HG03558 (cell line): ENCODE results near the gene RANBP10.
"Not testable (repeated sequence)": the region's sequence is repeated elsewhere in the genome, so short reads cannot be mapped to it uniquely, and the experiment has no call there.

Experiments
- ATAC-seq: cut with Tn5 transposase; IDR thresholded peaks from one replicate; pipeline ENCODE4 v1.9.1; 2021; ENCODE audit warnings: moderate number of reproducible peaks; ENCODE audit not compliant: unreplicated experiment; ENCODE audit errors: extremely low read depth

RANBP10 gene

GRCh38 chr16:67719778-67720144 is 86.6 kb downstream of the RANBP10 start:
- ATAC-seq, result no peak

- ATAC-seq, result peak; percentile 56
These were observed 87.1 kb downstream of the RANBP10 start, which contains the start of gene GFOD2 for GRCh38 chr16:67719048-67719777. Gene GFOD2 (minus strand): TSS chr16:67719316. CDS start chr16:67685715, 33,601 bp downstream.

GRCh38 chr16:67718668-67719047 is 87.7 kb downstream of the RANBP10 start:
- ATAC-seq, result no peak

GRCh38 chr16:67716097-67716496 is 90.3 kb downstream of the RANBP10 start:
- ATAC-seq, result no peak

- no peak for ATAC-seq
These were observed 91.8 kb downstream of the RANBP10 start for GRCh38 chr16:67714522-67714921.

GRCh38 chr16:67713647-67714273 is 92.6 kb downstream of the RANBP10 start:
- ATAC-seq, result no peak

GRCh38 chr16:67710607-67711006 is 95.8 kb downstream of the RANBP10 start:
- ATAC-seq, result no peak

- ATAC-seq, result no peak
These were observed 97.3 kb downstream of the RANBP10 start for GRCh38 chr16:67709050-67709449.

- ATAC-seq, result no peak
These were observed 98.0 kb downstream of the RANBP10 start for GRCh38 chr16:67708368-67708771.

GRCh38 chr16:67707790-67708189 is 98.6 kb downstream of the RANBP10 start:
- no peak for ATAC-seq

GRCh38 chr16:67707210-67707609 is 99.2 kb downstream of the RANBP10 start:
- ATAC-seq, result no peak

- ATAC-seq, result no peak
These were observed 102.2 kb downstream of the RANBP10 start for GRCh38 chr16:67704110-67704509.

- ATAC-seq, result no peak
These were observed 102.7 kb downstream of the RANBP10 start for GRCh38 chr16:67703626-67704025.

- ATAC-seq, result no peak
These were observed 104.2 kb downstream of the RANBP10 start for GRCh38 chr16:67702130-67702529.

- ATAC-seq, result no peak
These were observed 104.9 kb downstream of the RANBP10 start for GRCh38 chr16:67701420-67701819.

GRCh38 chr16:67699265-67699664 is 107.1 kb downstream of the RANBP10 start:
- no peak for ATAC-seq

- no peak for ATAC-seq
These were observed 108.8 kb downstream of the RANBP10 start for GRCh38 chr16:67697422-67698185.

GRCh38 chr16:67694611-67695010 is 111.7 kb downstream of the RANBP10 start:
- no peak for ATAC-seq

GRCh38 chr16:67693517-67694285 is 112.7 kb downstream of the RANBP10 start:
- ATAC-seq, result not testable (repeated sequence)

- ATAC-seq, result no peak
These were observed 120.8 kb downstream of the RANBP10 start for GRCh38 chr16:67685388-67686112.
